ENCODE data around the gene SPOPL.
A peak's percentile ranks its signal among the peaks of the same experiment; 100 is the strongest.

The SPOPL gene

GRCh38 chr2:138494265-138494966 is 7.2 kb upstream of the SPOPL start:
- no peak for DNase-seq (ENCODE audit: low read depth in 2 of 2)

GRCh38 chr2:138495384-138495783 is 6.2 kb upstream of the SPOPL start:
- DNase-seq (ENCODE audit: low read depth in 2 of 2), result no peak

GRCh38 chr2:138496096-138496651 is 5.4 kb upstream of the SPOPL start:
- DNase-seq (ENCODE audit: low read depth in 2 of 2), result no peak

GRCh38 chr2:138497294-138497693 is 4.3 kb upstream of the SPOPL start:
- DNase-seq (ENCODE audit: low read depth in 2 of 2), result no peak

- no peak for DNase-seq (ENCODE audit: low read depth in 2 of 2)
These were observed 1.9 kb upstream of the SPOPL start for GRCh38 chr2:138499684-138500083.

GRCh38 chr2:138500592-138501424 is 762 bp upstream of the SPOPL start:
- DNase-seq (ENCODE audit: low read depth in 2 of 2), result no peak

GRCh38 chr2:138502255-138503086 is 901 bp downstream of the SPOPL start:
- peak in 1 of 2 experiments; percentile 7 for DNase-seq (ENCODE audit: low read depth in 2 of 2)

- DNase-seq (ENCODE audit: low read depth in 2 of 2), result no peak
These were observed 1.5 kb downstream of the SPOPL start for GRCh38 chr2:138503087-138503442.

- no peak for DNase-seq (ENCODE audit: low read depth in 2 of 2)
These were observed 2.1 kb downstream of the SPOPL start for GRCh38 chr2:138503652-138504051.

- DNase-seq (ENCODE audit: low read depth in 2 of 2), result no peak
These were observed 2.5 kb downstream of the SPOPL start for GRCh38 chr2:138504092-138504491.

GRCh38 chr2:138504546-138505235 is 3.1 kb downstream of the SPOPL start:
- no peak for DNase-seq (ENCODE audit: low read depth in 2 of 2)

GRCh38 chr2:138507267-138507666 is 5.7 kb downstream of the SPOPL start:
- DNase-seq (ENCODE audit: low read depth in 2 of 2), result no peak

GRCh38 chr2:138510319-138510718 is 8.7 kb downstream of the SPOPL start:
- DNase-seq (ENCODE audit: low read depth in 2 of 2), result no peak

- no peak for DNase-seq (ENCODE audit: low read depth in 2 of 2)
These were observed 11.1 kb downstream of the SPOPL start for GRCh38 chr2:138512672-138513071.

GRCh38 chr2:138514173-138514572 is 12.6 kb downstream of the SPOPL start:
- DNase-seq (ENCODE audit: low read depth in 2 of 2), result no peak

- DNase-seq (ENCODE audit: low read depth in 2 of 2), result no peak
These were observed 13.5 kb downstream of the SPOPL start for GRCh38 chr2:138515092-138515491.

GRCh38 chr2:138516030-138516704 is 14.6 kb downstream of the SPOPL start:
- no peak for DNase-seq (ENCODE audit: low read depth in 2 of 2)

GRCh38 chr2:138518860-138519259 is 17.3 kb downstream of the SPOPL start:
- DNase-seq (ENCODE audit: low read depth in 2 of 2), result no peak

GRCh38 chr2:138521821-138522220 is 20.3 kb downstream of the SPOPL start:
- no peak for DNase-seq (ENCODE audit: low read depth in 2 of 2)

GRCh38 chr2:138522556-138522955 is 21.0 kb downstream of the SPOPL start:
- no peak for DNase-seq (ENCODE audit: low read depth in 2 of 2)
